Germinal center (tissue), 1 donor: ENCODE measurements around the gene TLX2.
"Not testable (repeated sequence)": the region's sequence is repeated elsewhere in the genome, so short reads cannot be mapped to it uniquely, and the experiment has no call there.

ENCODE experiments used
- DNase-seq: peaks from one replicate; pipeline ENCODE4 v3.0.0; 2012; ENCODE audit warnings: mixed read lengths, low spot score

TLX2 gene

DNA sequence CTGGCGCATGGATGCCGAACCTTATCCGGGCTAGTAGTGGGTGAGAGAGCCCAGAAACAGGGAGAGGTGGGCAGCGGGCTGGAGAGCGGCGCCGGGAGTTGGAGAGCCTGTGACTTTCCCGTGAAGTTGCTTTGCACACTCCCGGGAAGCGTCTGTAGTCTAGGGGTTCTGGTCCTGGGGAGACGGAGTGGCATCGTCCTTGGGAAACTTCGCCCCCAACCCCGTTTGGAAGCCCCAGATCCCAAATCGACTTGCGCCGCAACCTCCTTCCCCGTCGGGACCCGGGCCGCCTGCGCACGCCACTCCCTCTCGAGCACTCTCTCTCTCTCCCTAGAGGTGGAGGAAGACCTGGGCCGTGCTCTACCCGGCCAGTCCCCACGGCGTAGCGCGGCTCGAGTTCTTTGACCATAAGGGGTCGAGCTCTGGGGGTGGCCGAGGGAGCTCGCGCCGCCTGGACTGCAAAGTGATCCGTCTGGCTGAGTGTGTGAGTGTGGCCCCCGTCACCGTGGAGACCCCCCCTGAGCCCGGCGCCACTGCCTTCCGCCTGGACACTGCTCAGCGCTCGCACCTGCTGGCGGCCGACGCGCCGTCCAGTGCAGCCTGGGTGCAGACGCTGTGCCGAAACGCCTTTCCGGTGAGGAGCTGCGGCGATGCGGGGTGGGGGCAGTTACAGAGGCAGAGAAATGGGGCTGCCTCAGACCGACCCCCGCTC is 40.7 kb downstream of the TLX2 start:
- DNase-seq = peak; percentile 64

- DNase-seq = no peak
Observed at GRCh38 chr2:74555610-74556103, 41.4 kb downstream of the TLX2 start.

- no peak for DNase-seq
Observed at GRCh38 chr2:74556159-74556558, 41.9 kb downstream of the TLX2 start.

- DNase-seq = no peak
Observed at GRCh38 chr2:74556831-74557370, 42.7 kb downstream of the TLX2 start.

- DNase-seq = no peak
Observed at GRCh38 chr2:74558284-74559230, 44.3 kb downstream of the TLX2 start.

DNA sequence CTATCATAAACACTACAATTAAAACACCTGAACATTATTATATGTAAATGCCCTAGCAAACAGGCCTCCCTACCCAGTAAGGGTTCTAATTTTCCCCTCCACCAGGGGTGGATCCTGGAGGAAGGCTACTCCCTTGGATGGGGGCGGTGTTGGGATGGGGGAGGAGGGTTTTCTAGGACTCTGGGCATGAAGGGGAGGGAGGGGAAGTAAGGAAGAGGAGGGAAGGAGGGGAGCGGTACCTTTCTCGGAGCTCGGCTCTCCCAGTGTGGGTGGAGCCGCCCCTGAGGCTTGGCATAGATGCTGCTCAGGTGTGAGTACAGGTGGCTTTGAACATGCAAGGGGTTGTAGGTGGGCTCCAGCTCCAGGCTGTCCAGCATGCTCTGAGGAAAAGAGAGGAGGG is 45.7 kb downstream of the TLX2 start:
- DNase-seq = no peak

- no peak for DNase-seq
Observed at GRCh38 chr2:74560591-74560990, 46.3 kb downstream of the TLX2 start.

GRCh38 chr2:74561022-74561421 is 46.8 kb downstream of the TLX2 start:
- DNase-seq = not testable (repeated sequence)

- DNase-seq = no peak
Observed at GRCh38 chr2:74562126-74562775, 48.0 kb downstream of the TLX2 start.

GRCh38 chr2:74564222-74564621 is 50.0 kb downstream of the TLX2 start:
- no peak for DNase-seq

GRCh38 chr2:74566076-74566753 is 52.0 kb downstream of the TLX2 start:
- DNase-seq = no peak

- no peak for DNase-seq
Observed at GRCh38 chr2:74566754-74567085, 52.5 kb downstream of the TLX2 start.
